Endometrial microvascular endothelial cells (primary cell): Measurements from ENCODE around the gene CKAP2L. TPM values are rescaled to one million over a fixed set of nuclear protein-coding genes. Genes with fewer than 3 reads are reported as not detected.

Source experiments
- in situ Hi-C: cut with HindIII; loops from 2 replicates; pipeline ENCODE4 v1.10.0; 2017; ENCODE audit warnings: low sequenced_read_pairs, low pct_unique_long_range_greater_than_20kb; ENCODE audit errors: inconsistent ontology term
- total RNA-seq: library from RNA; depleted of rRNA; stranded (reverse); fragments of >200 nt; gene quantifications from one replicate; pipeline ENCODE4 v1.2.3, GENCODE V29; 2015; ENCODE audit errors: inconsistent ontology term

The CKAP2L gene
- total RNA-seq, 1 donor from 2014 or later = 50.9 TPM

GRCh38 chr2:112733871-112734270 lies 30.5 kb downstream of the CKAP2L start:
- in situ Hi-C loops = no loop called here

GRCh38 chr2:112733456-112733855 lies 31.0 kb downstream of the CKAP2L start:
- in situ Hi-C loops = no loop called here

- in situ Hi-C loops = no loop called here
Measured at GRCh38 chr2:112731479-112731878, 32.9 kb downstream of the CKAP2L start.

- in situ Hi-C loops = no loop called here
Measured at GRCh38 chr2:112730791-112731190, 33.6 kb downstream of the CKAP2L start.

- in situ Hi-C loops = no loop called here
Measured at GRCh38 chr2:112730216-112730615, 34.2 kb downstream of the CKAP2L start.

- in situ Hi-C loops = no loop called here
Measured at GRCh38 chr2:112728378-112729175, 35.8 kb downstream of the CKAP2L start.

GRCh38 chr2:112728029-112728362 lies 36.4 kb downstream of the CKAP2L start:
- in situ Hi-C loops = no loop called here

- in situ Hi-C loops = no loop called here
Measured at GRCh38 chr2:112727276-112728028, 37.0 kb downstream of the CKAP2L start.

- in situ Hi-C loops = no loop called here
Measured at GRCh38 chr2:112726487-112727190, 37.8 kb downstream of the CKAP2L start.

GRCh38 chr2:112725545-112726457 lies 38.6 kb downstream of the CKAP2L start:
- in situ Hi-C loops = no loop called here

- in situ Hi-C loops = no loop called here
Measured at GRCh38 chr2:112724591-112725525, 39.6 kb downstream of the CKAP2L start.

GRCh38 chr2:112723995-112724394 lies 40.4 kb downstream of the CKAP2L start:
- in situ Hi-C loops = no loop called here

GRCh38 chr2:112723547-112723940 lies 40.9 kb downstream of the CKAP2L start:
- in situ Hi-C loops = no loop called here

GRCh38 chr2:112722816-112723546 lies 41.4 kb downstream of the CKAP2L start:
- in situ Hi-C loops = no loop called here

GRCh38 chr2:112721819-112722522 lies 42.4 kb downstream of the CKAP2L start:
- in situ Hi-C loops = no loop called here

GRCh38 chr2:112720785-112721184 lies 43.6 kb downstream of the CKAP2L start, which contains the start of gene NT5DC4:
NT5DC4 (plus strand) TSS chr2:112721020; CDS start chr2:112721080, 60 bp downstream.
- in situ Hi-C loops = no loop called here
